ENCODE results near the gene JADE2.

- no peak for TF ChIP-seq CTCF (tag by site-specific recombination; IDR thresholded peaks at IDR 0.05)
- TF ChIP-seq, protein P1, sequence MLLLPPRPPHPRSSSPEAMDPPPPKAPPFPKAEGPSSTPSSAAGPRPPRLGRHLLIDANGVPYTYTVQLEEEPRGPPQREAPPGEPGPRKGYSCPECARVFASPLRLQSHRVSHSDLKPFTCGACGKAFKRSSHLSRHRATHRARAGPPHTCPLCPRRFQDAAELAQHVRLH (tag by site-specific recombination; IDR thresholded peaks at IDR 0.05) = no peak
- TF ChIP-seq KLF1 (tag by site-specific recombination; IDR thresholded peaks at IDR 0.05) = no peak
- no peak for TF ChIP-seq ZNF677 (tag by site-specific recombination; IDR thresholded peaks at IDR 0.05)
- no peak for TF ChIP-seq YY1 (tag by site-specific recombination; IDR thresholded peaks at IDR 0.05)
- TF ChIP-seq AEBP2 (tag by site-specific recombination; IDR thresholded peaks at IDR 0.05; ENCODE audit: borderline replicate concordance) = no peak
- TF ChIP-seq ZNF350 (tag by site-specific recombination; IDR thresholded peaks at IDR 0.05) = no peak
- no peak for TF ChIP-seq ZNF549 (tag by site-specific recombination; IDR thresholded peaks at IDR 0.05)
- no peak for TF ChIP-seq PBX3 (CRISPR knock-in tag; IDR thresholded peaks at IDR 0.05)
- no peak for TF ChIP-seq MEIS1 (CRISPR knock-in tag; IDR thresholded peaks at IDR 0.05; ENCODE audit: borderline replicate concordance)
- TF ChIP-seq ZNF112 (tag by site-specific recombination; IDR thresholded peaks at IDR 0.05) = no peak
Measured at GRCh38 chr5:134491841-134492442, 33.5 kb upstream of the JADE2 start.
